ENCODE measurements around the gene NUDT3.
"Not testable (repeated sequence)": the region's sequence is repeated elsewhere in the genome, so short reads cannot be mapped to it uniquely, and the experiment has no call there.

NUDT3 gene

GRCh38 chr6:34391786-34392496, 528 bp downstream of the NUDT3 start:
- DNase-seq, result peak; percentile 81

- DNase-seq, result no peak
Observed at GRCh38 chr6:34391473-34391785, 1.0 kb downstream of the NUDT3 start.

GRCh38 chr6:34390531-34391472, 1.7 kb downstream of the NUDT3 start:
- no peak for DNase-seq

- DNase-seq, result no peak
Observed at GRCh38 chr6:34389034-34389433, 3.4 kb downstream of the NUDT3 start.

- DNase-seq, result no peak
Observed at GRCh38 chr6:34388421-34388820, 4.0 kb downstream of the NUDT3 start.

- DNase-seq, result no peak
Observed at GRCh38 chr6:34386316-34387137, 5.9 kb downstream of the NUDT3 start.

- DNase-seq, result no peak
Observed at GRCh38 chr6:34385793-34386195, 6.7 kb downstream of the NUDT3 start.

GRCh38 chr6:34384321-34385153, 7.9 kb downstream of the NUDT3 start:
- no peak for DNase-seq

- DNase-seq, result no peak
Observed at GRCh38 chr6:34383656-34384320, 8.7 kb downstream of the NUDT3 start.

GRCh38 chr6:34383161-34383631, 9.3 kb downstream of the NUDT3 start:
- DNase-seq, result no peak

- DNase-seq, result no peak
Observed at GRCh38 chr6:34381081-34381480, 11.4 kb downstream of the NUDT3 start.

GRCh38 chr6:34378470-34378869, 14.0 kb downstream of the NUDT3 start:
- DNase-seq, result no peak

GRCh38 chr6:34377984-34378383, 14.5 kb downstream of the NUDT3 start:
- DNase-seq, result no peak

- not testable (repeated sequence) for DNase-seq
Observed at GRCh38 chr6:34377571-34377970, 14.9 kb downstream of the NUDT3 start.

- no peak for DNase-seq
Observed at GRCh38 chr6:34375833-34376232, 16.6 kb downstream of the NUDT3 start.

- DNase-seq, result no peak
Observed at GRCh38 chr6:34374508-34374907, 18.0 kb downstream of the NUDT3 start.

GRCh38 chr6:34374069-34374468, 18.4 kb downstream of the NUDT3 start:
- no peak for DNase-seq

- DNase-seq, result no peak
Observed at GRCh38 chr6:34373511-34373910, 19.0 kb downstream of the NUDT3 start.

GRCh38 chr6:34371865-34372264, 20.6 kb downstream of the NUDT3 start:
- not testable (repeated sequence) for DNase-seq

GRCh38 chr6:34370361-34370760, 22.1 kb downstream of the NUDT3 start:
- DNase-seq, result no peak

- no peak for DNase-seq
Observed at GRCh38 chr6:34369385-34369784, 23.1 kb downstream of the NUDT3 start.

GRCh38 chr6:34366639-34366921, 25.9 kb downstream of the NUDT3 start:
- DNase-seq, result no peak

Measured in activated effector memory CD4-positive, alpha-beta T cell treated with anti-CD3 and anti-CD28 coated beads, Interleukin-2, amount 50 U/mL, for 16 hours (primary cell).